K562 (cell line): ENCODE data around the gene CRYBA1. TPM values are rescaled to one million over a fixed set of nuclear protein-coding genes. Genes with fewer than 3 reads are reported as not detected.
A peak's percentile ranks its signal among the peaks of the same experiment; 100 is the strongest.

Experiments
- CBFA2T3 ChIP-seq: fragments of 450-650 bp; IDR thresholded peaks from 2 replicates; pipeline ENCODE4 v1.6.1; 2017
- CREM ChIP-seq: IDR thresholded peaks from 2 replicates; pipeline ENCODE4 v1.6.1; 2014; ENCODE audit warnings: antibody characterized with exemption, low read depth
- GABPB2 ChIP-seq: fragments of 250-450 bp; sonication (Bioruptor Pico); conservative IDR thresholded peaks from 2 replicates; pipeline ENCODE4 v1.5.1; 2021; ENCODE audit warnings: mild to moderate bottlenecking
- GATAD2B ChIP-seq: fragments of 450-650 bp; IDR thresholded peaks from 2 replicates; pipeline ENCODE4 v1.6.1; 2017; ENCODE audit warnings: mild to moderate bottlenecking, borderline replicate concordance
- MAFF ChIP-seq: IDR thresholded peaks from 2 replicates; pipeline ENCODE4 v1.6.1; 2012; ENCODE audit warnings: low read length, improper control_type of control experiment
- MXI1 ChIP-seq: IDR thresholded peaks from 2 replicates; pipeline ENCODE4 v1.6.1; 2011; ENCODE audit warnings: low read depth, mild to moderate bottlenecking, improper control_type of control experiment, low read length
- REST ChIP-seq, 2 experiments: fragments of 450-650 bp; formaldehyde crosslinking in 1 of 2; IDR thresholded peaks; 2 replicates each; pipeline versions ENCODE4 v1.4.0 to v1.6.1; 2014 to 2020; ENCODE audit warnings: mild to moderate bottlenecking in 2 of 2, borderline replicate concordance in 1 of 2, low read depth in 1 of 2
- YBX1 ChIP-seq: fragments of 450-650 bp; IDR thresholded peaks from 2 replicates; pipeline ENCODE4 v1.7.1; 2016; ENCODE audit warnings: mild to moderate bottlenecking
- ZKSCAN3 ChIP-seq: fragments of 250-450 bp; sonication (Bioruptor Pico); IDR thresholded peaks from 2 replicates; pipeline ENCODE4 v1.4.0; 2020
- polyA plus RNA-seq, 8 experiments: library from polyadenylated mRNA; depleted of rRNA in 4 of 8; stranded (reverse) in 5 of 8; unstranded in 3 of 8; fragments of >200 nt; fragmentation: Nextera tagmentation in 2 of 8; fragmentation: Illumina TruSeq in 1 of 8; extraction: Ambion mirVana in 2 of 8; extraction: Trizol in 1 of 8; gene quantifications; 2 replicates each; pipeline versions ENCODE4 v1.2.1 to v1.2.3, GENCODE V29; 2011 to 2014; ENCODE audit warnings: inconsistent platforms in 1 of 8, missing spikeins in 1 of 8
- total RNA-seq, 7 experiments: library from RNA; depleted of rRNA in 6 of 7; stranded (reverse); fragments of >200 nt in 6 of 7; fragmentation: Illumina TruSeq in 2 of 7; extraction: Trizol in 2 of 7; gene quantifications; 2 replicates each; pipeline versions ENCODE4 v1.2.1 to v1.2.3, GENCODE V29; 2011 to 2021; ENCODE audit warnings: low replicate concordance in 1 of 7
- TF ChIP-seq, protein P1 (sequence below): sonication (generic); formaldehyde crosslinking; IDR thresholded peaks from 2 replicates; pipeline ENCODE4 v1.8.0; 2022; ENCODE audit warnings: missing genetic modification reagents, mild to moderate bottlenecking, borderline replicate concordance
- TF ChIP-seq, protein P2 (sequence below): fragments of 250-450 bp; sonication (Bioruptor Pico); IDR thresholded peaks from 2 replicates; pipeline ENCODE4 v1.4.0; 2020

CRYBA1 gene
- total and polyA plus RNA-seq, 9 of the 15 experiments (the other 6 are each of a cell fraction or from before 2014, with no cell fraction given): not detected

DNA sequence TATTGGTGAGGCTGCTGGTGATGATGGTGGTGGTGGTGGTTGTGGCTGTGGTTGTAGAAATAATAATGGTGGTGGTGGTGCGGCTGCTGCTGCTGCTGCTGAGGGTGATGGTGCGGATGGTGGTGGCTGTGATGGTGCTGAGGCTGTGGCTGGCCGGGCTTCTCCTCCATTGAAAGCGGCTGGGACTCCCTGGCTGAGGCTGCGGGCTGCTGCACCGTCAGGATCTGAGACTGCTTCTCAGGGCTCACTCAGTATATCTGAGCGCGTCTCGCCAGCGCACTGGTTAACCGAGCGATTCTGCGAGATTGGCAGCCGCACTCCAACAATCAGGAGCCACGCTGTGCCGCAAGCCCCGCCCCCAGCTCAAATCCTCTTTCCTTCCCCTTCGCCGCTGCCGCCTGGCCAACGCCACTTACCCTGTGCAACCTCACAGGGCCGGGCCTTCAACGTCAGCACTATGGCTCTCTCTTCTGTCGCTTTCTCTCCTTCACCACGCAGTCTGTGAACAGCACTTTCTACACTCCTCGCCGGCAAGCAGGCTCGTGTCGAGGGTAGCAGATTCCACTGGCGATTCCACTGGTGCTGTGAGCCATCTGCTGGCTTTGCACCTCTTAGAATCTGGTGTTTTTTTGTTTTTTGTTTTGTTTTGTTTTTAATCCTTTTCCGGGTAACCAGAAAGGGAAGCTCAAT, 47.4 kb downstream of the CRYBA1 start, which contains the start of gene NUFIP2 (continued):
- no peak for TF ChIP-seq CBFA2T3
- TF ChIP-seq, protein P1, sequence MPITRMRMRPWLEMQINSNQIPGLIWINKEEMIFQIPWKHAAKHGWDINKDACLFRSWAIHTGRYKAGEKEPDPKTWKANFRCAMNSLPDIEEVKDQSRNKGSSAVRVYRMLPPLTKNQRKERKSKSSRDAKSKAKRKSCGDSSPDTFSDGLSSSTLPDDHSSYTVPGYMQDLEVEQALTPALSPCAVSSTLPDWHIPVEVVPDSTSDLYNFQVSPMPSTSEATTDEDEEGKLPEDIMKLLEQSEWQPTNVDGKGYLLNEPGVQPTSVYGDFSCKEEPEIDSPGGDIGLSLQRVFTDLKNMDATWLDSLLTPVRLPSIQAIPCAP (CRISPR knock-in tag): no peak
- no peak; the same call in 1 of the 2 replicates for TF ChIP-seq GATAD2B
- peak; percentile 69 for TF ChIP-seq MXI1
- TF ChIP-seq GABPB2 (CRISPR knock-in tag): no peak
- no peak for TF ChIP-seq REST (IDR thresholded peaks at IDR 0.05; ENCODE audit: borderline replicate concordance)
- TF ChIP-seq REST (CRISPR knock-in tag; IDR thresholded peaks at IDR 0.05; ENCODE audit: low read depth): no peak
- peak; percentile 96 for TF ChIP-seq CREM
- no peak for TF ChIP-seq ZKSCAN3
- TF ChIP-seq MAFF: no peak
- TF ChIP-seq, protein P2, sequence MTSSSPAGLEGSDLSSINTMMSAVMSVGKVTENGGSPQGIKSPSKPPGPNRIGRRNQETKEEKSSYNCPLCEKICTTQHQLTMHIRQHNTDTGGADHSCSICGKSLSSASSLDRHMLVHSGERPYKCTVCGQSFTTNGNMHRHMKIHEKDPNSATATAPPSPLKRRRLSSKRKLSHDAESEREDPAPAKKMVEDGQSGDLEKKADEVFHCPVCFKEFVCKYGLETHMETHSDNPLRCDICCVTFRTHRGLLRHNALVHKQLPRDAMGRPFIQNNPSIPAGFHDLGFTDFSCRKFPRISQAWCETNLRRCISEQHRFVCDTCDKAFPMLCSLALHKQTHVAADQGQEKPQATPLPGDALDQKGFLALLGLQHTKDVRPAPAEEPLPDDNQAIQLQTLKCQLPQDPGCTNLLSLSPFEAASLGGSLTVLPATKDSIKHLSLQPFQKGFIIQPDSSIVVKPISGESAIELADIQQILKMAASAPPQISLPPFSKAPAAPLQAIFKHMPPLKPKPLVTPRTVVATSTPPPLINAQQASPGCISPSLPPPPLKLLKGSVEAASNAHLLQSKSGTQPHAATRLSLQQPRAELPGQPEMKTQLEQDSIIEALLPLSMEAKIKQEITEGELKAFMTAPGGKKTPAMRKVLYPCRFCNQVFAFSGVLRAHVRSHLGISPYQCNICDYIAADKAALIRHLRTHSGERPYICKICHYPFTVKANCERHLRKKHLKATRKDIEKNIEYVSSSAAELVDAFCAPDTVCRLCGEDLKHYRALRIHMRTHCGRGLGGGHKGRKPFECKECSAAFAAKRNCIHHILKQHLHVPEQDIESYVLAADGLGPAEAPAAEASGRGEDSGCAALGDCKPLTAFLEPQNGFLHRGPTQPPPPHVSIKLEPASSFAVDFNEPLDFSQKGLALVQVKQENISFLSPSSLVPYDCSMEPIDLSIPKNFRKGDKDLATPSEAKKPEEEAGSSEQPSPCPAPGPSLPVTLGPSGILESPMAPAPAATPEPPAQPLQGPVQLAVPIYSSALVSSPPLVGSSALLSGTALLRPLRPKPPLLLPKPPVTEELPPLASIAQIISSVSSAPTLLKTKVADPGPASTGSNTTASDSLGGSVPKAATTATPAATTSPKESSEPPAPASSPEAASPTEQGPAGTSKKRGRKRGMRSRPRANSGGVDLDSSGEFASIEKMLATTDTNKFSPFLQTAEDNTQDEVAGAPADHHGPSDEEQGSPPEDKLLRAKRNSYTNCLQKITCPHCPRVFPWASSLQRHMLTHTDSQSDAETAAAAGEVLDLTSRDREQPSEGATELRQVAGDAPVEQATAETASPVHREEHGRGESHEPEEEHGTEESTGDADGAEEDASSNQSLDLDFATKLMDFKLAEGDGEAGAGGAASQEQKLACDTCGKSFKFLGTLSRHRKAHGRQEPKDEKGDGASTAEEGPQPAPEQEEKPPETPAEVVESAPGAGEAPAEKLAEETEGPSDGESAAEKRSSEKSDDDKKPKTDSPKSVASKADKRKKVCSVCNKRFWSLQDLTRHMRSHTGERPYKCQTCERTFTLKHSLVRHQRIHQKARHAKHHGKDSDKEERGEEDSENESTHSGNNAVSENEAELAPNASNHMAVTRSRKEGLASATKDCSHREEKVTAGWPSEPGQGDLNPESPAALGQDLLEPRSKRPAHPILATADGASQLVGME (CRISPR knock-in tag): 0 out of 2 replicates have a peak, but pooled peaks have one; percentile 58
- TF ChIP-seq YBX1: no peak
